ENCODE results near the gene TEKT4.
A peak's percentile ranks its signal among the peaks of the same experiment; 100 is the strongest.
"Not testable (repeated sequence)": the region's sequence is repeated elsewhere in the genome, so short reads cannot be mapped to it uniquely, and the experiment has no call there.

TEKT4 gene

GRCh38 chr2:94878575-94878974 is 7.3 kb downstream of the TEKT4 start:
- not testable (repeated sequence) for H3K27me3 ChIP-seq (ENCODE audit: control insufficient read depth in 3 of 3, insufficient read depth in 3 of 3, low read depth in 1 of 3, low read length in 3 of 3); H2BK12ac ChIP-seq (ENCODE audit: low read length); H3K79me1 ChIP-seq (ENCODE audit: low read depth, low read length); H3K4me2 ChIP-seq (ENCODE audit: insufficient read depth, low read length, poor library complexity, severe bottlenecking); H2AK5ac ChIP-seq (ENCODE audit: low read depth, low read length); H3K36me3 ChIP-seq (replicated peaks in 1 of 2; ENCODE audit: control insufficient read depth in 2 of 2, insufficient read depth in 2 of 2, low read length in 2 of 2); H3K23ac ChIP-seq (ENCODE audit: low read depth, low read length, poor library complexity); H4K8ac ChIP-seq (ENCODE audit: low read depth, low read length); H3K9me3 ChIP-seq (replicated peaks in 1 of 2; ENCODE audit: control insufficient read depth in 2 of 2, insufficient read depth in 1 of 2, low read depth in 1 of 2, low read length in 2 of 2); H3K4me3 ChIP-seq (ENCODE audit: low read length in 2 of 2); H3K4me1 ChIP-seq (ENCODE audit: control insufficient read depth in 2 of 2, insufficient read depth in 1 of 2, low read depth in 1 of 2, low read length in 2 of 2); H3K4ac ChIP-seq (ENCODE audit: low read length); H3K27ac ChIP-seq (replicated peaks; ENCODE audit: low read length); DNase-seq (ENCODE audit: low spot score); H3K18ac ChIP-seq (ENCODE audit: low read length); H2BK15ac ChIP-seq (ENCODE audit: low read length); H2BK120ac ChIP-seq (ENCODE audit: low read depth, low read length); H2BK5ac ChIP-seq (ENCODE audit: low read length); H4K91ac ChIP-seq (ENCODE audit: low read depth, low read length, poor library complexity); H2AFZ ChIP-seq (ENCODE audit: low read length); H3K14ac ChIP-seq (ENCODE audit: low read length)
- peak overlapping the region; percentile 21 for H3K9ac ChIP-seq (ENCODE audit: low read depth, low read length, poor library complexity)
- no CpG with 5 or more reads among the region's 7 CpGs for WGBS, 2 donors (ENCODE audit: extremely low coverage in 2 of 2, insufficient read length in 2 of 2, insufficient replicate concordance in 1 of 2)

GRCh38 chr2:94879314-94879981 is 8.2 kb downstream of the TEKT4 start:
- Histone ChIP-seq H3K4me1 (ENCODE audit: control insufficient read depth in 2 of 2, insufficient read depth in 1 of 2, low read depth in 1 of 2, low read length in 2 of 2) (no peaks in the 10 kb centered on the region), H2BK120ac (ENCODE audit: low read depth, low read length) (no peak overlapping the region), H3K4ac (ENCODE audit: low read length) (no peak overlapping the region), H3K4me2 (ENCODE audit: insufficient read depth, low read length, poor library complexity, severe bottlenecking) (no peak overlapping the region), H3K23ac (ENCODE audit: low read depth, low read length, poor library complexity) (no peak overlapping the region), H3K79me1 (ENCODE audit: low read depth, low read length) (no peaks in the 10 kb centered on the region), H3K9me3 (replicated peaks in 1 of 2; ENCODE audit: control insufficient read depth in 2 of 2, insufficient read depth in 1 of 2, low read depth in 1 of 2, low read length in 2 of 2) (no peaks in the 10 kb centered on the region), H3K27ac (replicated peaks; ENCODE audit: low read length) (no peak overlapping the region), H3K27me3 (ENCODE audit: control insufficient read depth in 3 of 3, insufficient read depth in 3 of 3, low read depth in 1 of 3, low read length in 3 of 3) (no peaks in the 10 kb centered on the region), H3K14ac (ENCODE audit: low read length) (no peak overlapping the region), H2BK12ac (ENCODE audit: low read length) (no peak overlapping the region), H2AK5ac (ENCODE audit: low read depth, low read length) (no peak overlapping the region), H4K91ac (ENCODE audit: low read depth, low read length, poor library complexity) (no peak overlapping the region), H3K18ac (ENCODE audit: low read length) (no peak overlapping the region), H3K36me3 (replicated peaks in 1 of 2; ENCODE audit: control insufficient read depth in 2 of 2, insufficient read depth in 2 of 2, low read length in 2 of 2) (no peaks in the 10 kb centered on the region), H3K9ac (ENCODE audit: low read depth, low read length, poor library complexity) (no peak overlapping the region), H2AFZ (ENCODE audit: low read length) (no peak overlapping the region), H3K4me3 (ENCODE audit: low read length in 2 of 2) (no peak overlapping the region), H4K8ac (ENCODE audit: low read depth, low read length) (no peak overlapping the region), H2BK15ac (ENCODE audit: low read length) (no peak overlapping the region), H2BK5ac (ENCODE audit: low read length) (no peak overlapping the region)
- no peak for DNase-seq (ENCODE audit: low spot score)
- no CpG with 5 or more reads among the region's 9 CpGs for WGBS, 2 donors (ENCODE audit: extremely low coverage in 2 of 2, insufficient read length in 2 of 2, insufficient replicate concordance in 1 of 2)

GRCh38 chr2:94879982-94880377 is 8.8 kb downstream of the TEKT4 start:
- Histone ChIP-seq H2BK12ac (ENCODE audit: low read length) (no peak overlapping the region), H2AFZ (ENCODE audit: low read length) (no peak overlapping the region), H3K79me1 (ENCODE audit: low read depth, low read length) (no peaks in the 10 kb centered on the region), H3K14ac (ENCODE audit: low read length) (no peak overlapping the region), H3K27me3 (ENCODE audit: control insufficient read depth in 3 of 3, insufficient read depth in 3 of 3, low read depth in 1 of 3, low read length in 3 of 3) (no peaks in the 10 kb centered on the region), H3K4me2 (ENCODE audit: insufficient read depth, low read length, poor library complexity, severe bottlenecking) (no peak overlapping the region), H3K36me3 (replicated peaks in 1 of 2; ENCODE audit: control insufficient read depth in 2 of 2, insufficient read depth in 2 of 2, low read length in 2 of 2) (no peaks in the 10 kb centered on the region), H4K8ac (ENCODE audit: low read depth, low read length) (no peak overlapping the region), H3K23ac (ENCODE audit: low read depth, low read length, poor library complexity) (no peak overlapping the region), H3K9ac (ENCODE audit: low read depth, low read length, poor library complexity) (no peak overlapping the region), H2BK5ac (ENCODE audit: low read length) (no peak overlapping the region), H3K4me1 (ENCODE audit: control insufficient read depth in 2 of 2, insufficient read depth in 1 of 2, low read depth in 1 of 2, low read length in 2 of 2) (no peaks in the 10 kb centered on the region), H3K18ac (ENCODE audit: low read length) (no peak overlapping the region), H3K9me3 (replicated peaks in 1 of 2; ENCODE audit: control insufficient read depth in 2 of 2, insufficient read depth in 1 of 2, low read depth in 1 of 2, low read length in 2 of 2) (no peaks in the 10 kb centered on the region), H3K27ac (replicated peaks; ENCODE audit: low read length) (no peak overlapping the region), H2AK5ac (ENCODE audit: low read depth, low read length) (no peak overlapping the region), H2BK120ac (ENCODE audit: low read depth, low read length) (no peak overlapping the region), H2BK15ac (ENCODE audit: low read length) (no peak overlapping the region), H3K4me3 (ENCODE audit: low read length in 2 of 2) (no peak overlapping the region), H3K4ac (ENCODE audit: low read length) (no peak overlapping the region), H4K91ac (ENCODE audit: low read depth, low read length, poor library complexity) (no peak overlapping the region)
- DNase-seq (ENCODE audit: low spot score): no peak
- no CpG with 5 or more reads among the region's 11 CpGs for WGBS, 2 donors (ENCODE audit: extremely low coverage in 2 of 2, insufficient read length in 2 of 2, insufficient replicate concordance in 1 of 2)

- no peaks in the 10 kb centered on the region for H3K79me1 ChIP-seq (ENCODE audit: low read depth, low read length)
- H3K27me3 ChIP-seq (ENCODE audit: control insufficient read depth in 3 of 3, insufficient read depth in 3 of 3, low read depth in 1 of 3, low read length in 3 of 3): no peaks in the 10 kb centered on the region
- H3K9me3 ChIP-seq (replicated peaks in 1 of 2; ENCODE audit: control insufficient read depth in 2 of 2, insufficient read depth in 1 of 2, low read depth in 1 of 2, low read length in 2 of 2): no peaks in the 10 kb centered on the region
- no peak for DNase-seq (ENCODE audit: low spot score)
- no peak overlapping the region for H3K23ac ChIP-seq (ENCODE audit: low read depth, low read length, poor library complexity)
- H3K36me3 ChIP-seq (replicated peaks in 1 of 2; ENCODE audit: control insufficient read depth in 2 of 2, insufficient read depth in 2 of 2, low read length in 2 of 2): no peaks in the 10 kb centered on the region
- H3K4ac ChIP-seq (ENCODE audit: low read length): no peak overlapping the region
- H3K18ac ChIP-seq (ENCODE audit: low read length): no peak overlapping the region
- H2AK5ac ChIP-seq (ENCODE audit: low read depth, low read length): no peak overlapping the region
- no peak overlapping the region for H3K27ac ChIP-seq (replicated peaks; ENCODE audit: low read length)
- no peak overlapping the region for H2AFZ ChIP-seq (ENCODE audit: low read length)
- H3K4me3 ChIP-seq (ENCODE audit: low read length in 2 of 2): peak overlapping the region in 1 of 2 donors; percentile 50
- no peak overlapping the region for H2BK120ac ChIP-seq (ENCODE audit: low read depth, low read length)
- WGBS, 2 donors (ENCODE audit: extremely low coverage in 2 of 2, insufficient read length in 2 of 2, insufficient replicate concordance in 1 of 2): no CpG with 5 or more reads among the region's 8 CpGs
- H3K4me1 ChIP-seq (ENCODE audit: control insufficient read depth in 2 of 2, insufficient read depth in 1 of 2, low read depth in 1 of 2, low read length in 2 of 2): no peaks in the 10 kb centered on the region
- no peak overlapping the region for H2BK5ac ChIP-seq (ENCODE audit: low read length)
- H3K4me2 ChIP-seq (ENCODE audit: insufficient read depth, low read length, poor library complexity, severe bottlenecking): no peak overlapping the region
- H3K14ac ChIP-seq (ENCODE audit: low read length): no peak overlapping the region
- H3K9ac ChIP-seq (ENCODE audit: low read depth, low read length, poor library complexity): no peak overlapping the region
- H4K8ac ChIP-seq (ENCODE audit: low read depth, low read length): no peak overlapping the region
- H2BK12ac ChIP-seq (ENCODE audit: low read length): no peak overlapping the region
- no peak overlapping the region for H4K91ac ChIP-seq (ENCODE audit: low read depth, low read length, poor library complexity)
- no peak overlapping the region for H2BK15ac ChIP-seq (ENCODE audit: low read length)
Observed at GRCh38 chr2:94880507-94880906, 9.3 kb downstream of the TEKT4 start.

Measured in neuronal stem cell (in vitro differentiated cells).